Activated naive CD4-positive, alpha-beta T cell treated with anti-CD3 and anti-CD28 coated beads, Interleukin-2, amount 50 U/mL, for 24 hours (primary cell): ENCODE data around the gene RNF130.
"Not testable (repeated sequence)": the region's sequence is repeated elsewhere in the genome, so short reads cannot be mapped to it uniquely, and the experiment has no call there.

Experiments used
- H3K27ac Mint-ChIP-seq: one replicate; pipeline ENCODE4 v1.8.0; 2021; ENCODE audit warnings: mild to moderate bottlenecking, mixed read lengths
- H3K27me3 Mint-ChIP-seq: one replicate; pipeline ENCODE4 v1.8.0; 2021; ENCODE audit warnings: mixed read lengths
- H3K36me3 Mint-ChIP-seq: one replicate; pipeline ENCODE4 v1.8.0; 2021; ENCODE audit warnings: mixed read lengths
- H3K4me1 Mint-ChIP-seq: one replicate; pipeline ENCODE4 v1.8.0; 2021; ENCODE audit warnings: mixed read lengths
- H3K4me3 Mint-ChIP-seq: one replicate; pipeline ENCODE4 v1.8.0; 2021; ENCODE audit warnings: mild to moderate bottlenecking, mixed read lengths
- H3K9me3 Mint-ChIP-seq: one replicate; pipeline ENCODE4 v1.8.0; 2021; ENCODE audit warnings: mixed read lengths

Gene RNF130

GRCh38 chr5:180027459-180028089 is 44.0 kb downstream of the RNF130 start:
- no peak overlapping the region for H3K27ac Mint-ChIP-seq
- H3K9me3 Mint-ChIP-seq, result no peaks in the 10 kb centered on the region
- H3K4me1 Mint-ChIP-seq, result no peaks in the 10 kb centered on the region
- H3K4me3 Mint-ChIP-seq, result no peak overlapping the region
- peaks cover 7% of the 10 kb centered on the region for H3K36me3 Mint-ChIP-seq
- no peaks in the 10 kb centered on the region for H3K27me3 Mint-ChIP-seq

GRCh38 chr5:180026734-180027458 is 44.7 kb downstream of the RNF130 start:
- Mint-ChIP-seq H3K4me3 (no peak overlapping the region), H3K9me3 (no peaks in the 10 kb centered on the region), H3K27me3 (no peaks in the 10 kb centered on the region), H3K36me3 (peaks cover 3% of the 10 kb centered on the region), H3K27ac (no peak overlapping the region), H3K4me1 (no peaks in the 10 kb centered on the region)

- H3K9me3 Mint-ChIP-seq, result no peaks in the 10 kb centered on the region
- H3K27me3 Mint-ChIP-seq, result no peaks in the 10 kb centered on the region
- H3K4me1 Mint-ChIP-seq, result no peaks in the 10 kb centered on the region
- peaks cover 4% of the 10 kb centered on the region for H3K36me3 Mint-ChIP-seq
- no peak overlapping the region for H3K27ac Mint-ChIP-seq
- H3K4me3 Mint-ChIP-seq, result no peak overlapping the region
These were observed 45.2 kb downstream of the RNF130 start for GRCh38 chr5:180026320-180026719.

DNA sequence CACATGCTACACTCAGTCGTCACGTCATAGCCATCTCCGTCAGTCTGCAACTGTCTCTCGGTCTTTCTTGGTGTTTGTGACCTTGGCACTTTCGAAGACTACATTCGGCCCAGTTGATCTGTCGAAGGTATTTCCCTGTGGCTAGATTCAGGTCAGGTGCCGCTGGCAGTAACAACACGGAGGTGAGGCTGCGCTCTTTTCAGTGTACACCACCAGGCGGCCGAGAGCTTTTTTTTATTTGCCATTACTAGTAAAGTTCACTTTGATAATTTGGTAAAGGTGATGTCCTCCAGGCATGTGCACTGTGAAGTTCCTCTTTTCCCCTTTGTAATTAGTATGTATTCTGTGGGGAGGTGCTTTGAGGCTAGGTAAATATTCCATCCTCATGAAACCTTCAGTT is 49.7 kb downstream of the RNF130 start:
- H3K36me3 Mint-ChIP-seq, result peaks cover 16% of the 10 kb centered on the region
- H3K4me3 Mint-ChIP-seq, result no peak overlapping the region
- no peaks in the 10 kb centered on the region for H3K9me3 Mint-ChIP-seq
- H3K27me3 Mint-ChIP-seq, result no peaks in the 10 kb centered on the region
- no peaks in the 10 kb centered on the region for H3K4me1 Mint-ChIP-seq
- no peak overlapping the region for H3K27ac Mint-ChIP-seq

DNA sequence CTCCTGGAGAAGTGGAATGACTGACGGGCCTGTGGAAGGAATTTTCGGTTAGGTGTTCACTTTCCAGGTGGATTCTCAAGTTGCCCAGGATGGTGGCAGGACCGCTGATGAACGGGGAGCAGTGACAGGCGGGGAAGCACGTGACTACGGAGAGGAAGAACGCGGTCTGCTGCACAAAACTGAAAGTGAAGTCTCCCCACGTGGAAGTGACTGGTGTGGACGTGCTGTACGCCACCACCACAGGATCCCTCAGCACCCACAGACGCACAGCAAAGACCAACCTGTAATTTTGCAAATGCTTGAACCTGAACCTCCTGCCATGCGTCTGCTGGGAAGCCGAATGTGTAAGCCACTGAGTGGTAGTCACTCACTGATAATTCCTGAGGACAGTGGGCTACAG is 51.4 kb downstream of the RNF130 start:
- Mint-ChIP-seq H3K36me3 (peaks cover 16% of the 10 kb centered on the region), H3K27ac (no peak overlapping the region), H3K4me1 (no peaks in the 10 kb centered on the region), H3K4me3 (no peak overlapping the region), H3K9me3 (no peaks in the 10 kb centered on the region), H3K27me3 (no peaks in the 10 kb centered on the region)

DNA sequence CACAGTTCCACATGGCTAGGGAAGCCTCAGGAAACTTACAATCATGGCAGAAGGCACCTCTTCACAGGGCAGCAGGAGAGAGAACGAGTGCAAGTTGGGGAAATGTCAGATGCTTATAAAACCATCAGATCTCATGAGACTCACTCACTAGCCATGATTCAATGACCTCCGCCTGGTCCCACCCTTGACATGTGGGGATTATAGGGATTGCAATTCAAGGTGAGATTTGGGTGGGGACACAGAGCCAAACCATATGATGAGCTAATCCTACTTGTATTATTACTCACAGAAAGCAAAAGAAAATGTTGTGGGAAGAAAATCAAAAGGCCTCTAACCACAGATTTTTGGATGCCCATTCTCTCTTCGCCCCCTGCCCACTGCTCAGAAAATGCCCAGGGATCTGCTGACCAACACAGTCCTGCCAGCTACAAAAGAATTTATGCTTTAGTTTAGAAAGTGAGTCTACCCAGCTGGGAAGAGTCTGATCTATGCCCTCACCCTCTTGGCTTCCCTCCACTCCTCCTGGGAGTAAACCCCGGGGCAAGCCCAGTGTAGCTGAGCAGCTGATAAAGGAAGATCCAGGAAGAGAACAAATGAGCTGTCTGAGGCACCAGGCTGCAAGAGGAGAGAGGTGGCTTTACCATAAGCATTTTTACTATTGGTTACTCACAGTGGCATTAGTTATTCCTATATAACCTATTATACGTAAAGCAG is 53.1 kb downstream of the RNF130 start:
- peaks cover 13% of the 10 kb centered on the region for H3K36me3 Mint-ChIP-seq
- H3K4me1 Mint-ChIP-seq, result no peaks in the 10 kb centered on the region
- no peaks in the 10 kb centered on the region for H3K9me3 Mint-ChIP-seq
- no peak overlapping the region for H3K4me3 Mint-ChIP-seq
- H3K27me3 Mint-ChIP-seq, result no peaks in the 10 kb centered on the region
- no peak overlapping the region for H3K27ac Mint-ChIP-seq

DNA sequence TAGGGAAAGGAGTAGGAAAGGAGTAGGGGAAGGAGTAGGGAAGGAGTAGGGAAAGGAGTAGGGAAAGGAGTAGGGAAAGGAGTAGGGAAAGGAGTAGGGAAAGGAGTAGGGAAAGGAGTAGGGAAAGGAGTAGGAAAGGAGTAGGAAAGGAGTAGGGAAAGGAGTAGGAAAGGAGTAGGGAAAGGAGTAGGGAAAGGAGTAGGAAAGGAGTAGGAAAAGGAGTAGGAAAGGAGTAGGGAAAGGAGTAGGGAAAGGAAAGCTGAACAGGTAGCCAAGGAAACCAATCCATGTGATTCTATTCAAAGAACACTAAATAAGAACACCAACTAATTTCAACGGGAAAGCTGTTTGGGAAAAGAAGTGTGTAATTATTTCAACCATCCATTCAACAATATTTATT is 56.0 kb downstream of the RNF130 start:
- not testable (repeated sequence) for H3K4me1 Mint-ChIP-seq, H3K4me3 Mint-ChIP-seq, H3K9me3 Mint-ChIP-seq, H3K27me3 Mint-ChIP-seq, H3K27ac Mint-ChIP-seq
- H3K36me3 Mint-ChIP-seq, result peaks cover 13% of the 10 kb centered on the region

- Mint-ChIP-seq H3K4me1 (no peaks in the 10 kb centered on the region), H3K27ac (no peak overlapping the region), H3K36me3 (peaks cover 11% of the 10 kb centered on the region), H3K9me3 (no peaks in the 10 kb centered on the region), H3K27me3 (no peaks in the 10 kb centered on the region), H3K4me3 (no peak overlapping the region)
These were observed 57.9 kb downstream of the RNF130 start for GRCh38 chr5:180013678-180014077.

- no peaks in the 10 kb centered on the region for H3K27me3 Mint-ChIP-seq
- H3K36me3 Mint-ChIP-seq, result peaks cover 11% of the 10 kb centered on the region
- H3K9me3 Mint-ChIP-seq, result no peaks in the 10 kb centered on the region
- H3K4me3 Mint-ChIP-seq, result no peak overlapping the region
- H3K27ac Mint-ChIP-seq, result no peak overlapping the region
- H3K4me1 Mint-ChIP-seq, result peaks cover 9% of the 10 kb centered on the region
These were observed 59.2 kb downstream of the RNF130 start for GRCh38 chr5:180012316-180012715.

DNA sequence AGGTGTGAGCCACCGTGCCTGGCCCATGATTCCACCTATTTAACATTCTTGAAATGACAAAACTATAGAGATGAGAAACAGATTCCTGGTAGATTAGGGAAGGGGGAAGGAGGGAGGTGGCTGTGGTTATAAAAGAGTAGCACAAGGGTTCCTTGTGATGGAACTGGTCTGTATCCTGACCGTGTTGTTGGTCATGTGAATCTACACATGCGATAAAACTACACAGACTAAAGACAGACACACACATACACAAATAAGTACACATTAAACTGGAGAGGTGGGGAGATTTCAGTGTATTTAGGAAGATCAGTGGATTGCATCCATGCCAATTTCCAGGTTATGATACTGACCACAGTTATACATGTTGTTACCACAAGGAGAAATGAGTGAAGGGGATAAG is 60.9 kb downstream of the RNF130 start:
- Mint-ChIP-seq H3K4me1 (peaks cover 21% of the 10 kb centered on the region), H3K36me3 (peaks cover 11% of the 10 kb centered on the region), H3K4me3 (no peak overlapping the region), H3K27me3 (no peaks in the 10 kb centered on the region), H3K27ac (peak overlapping the region; percentile 13), H3K9me3 (no peaks in the 10 kb centered on the region)

DNA sequence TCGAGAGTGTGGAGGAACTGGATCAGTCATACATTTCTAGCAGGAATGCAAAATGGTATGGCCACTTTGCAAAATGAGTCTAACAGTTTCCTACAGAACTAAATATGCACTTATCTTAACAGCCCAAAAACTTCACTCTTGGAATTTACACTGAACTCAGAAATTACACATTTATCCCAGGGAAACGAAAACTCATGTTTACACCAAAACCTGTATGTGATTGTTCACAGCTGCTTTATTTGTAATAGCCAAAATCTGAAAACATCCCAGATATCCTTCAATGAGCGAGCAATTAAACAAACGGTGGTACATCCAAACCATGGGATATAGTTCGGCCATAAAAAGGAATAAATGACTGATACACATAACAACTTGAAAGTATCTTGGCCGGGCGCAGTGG is 62.0 kb downstream of the RNF130 start:
- H3K4me3 Mint-ChIP-seq, result no peak overlapping the region
- peaks cover 21% of the 10 kb centered on the region for H3K4me1 Mint-ChIP-seq
- H3K9me3 Mint-ChIP-seq, result no peaks in the 10 kb centered on the region
- H3K27me3 Mint-ChIP-seq, result no peaks in the 10 kb centered on the region
- peaks cover 13% of the 10 kb centered on the region for H3K36me3 Mint-ChIP-seq
- no peak overlapping the region for H3K27ac Mint-ChIP-seq

DNA sequence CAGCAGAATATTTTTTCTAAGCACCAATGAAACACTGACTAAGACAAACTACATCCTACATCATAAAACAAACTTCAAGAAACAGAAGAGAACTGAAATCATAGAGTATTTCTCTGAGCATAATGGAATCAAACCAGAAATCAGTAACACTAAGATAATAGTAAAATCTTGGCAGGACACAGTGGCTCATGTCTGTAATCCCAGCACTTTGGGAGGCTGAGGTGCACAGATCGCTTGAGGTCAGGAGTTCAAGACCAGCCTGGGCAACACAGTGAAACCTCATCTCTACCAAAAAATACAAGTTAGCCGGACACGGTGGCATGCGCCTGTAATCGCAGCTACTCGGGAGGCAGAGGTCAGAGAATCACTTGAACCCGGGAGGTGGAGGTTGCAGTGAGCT is 63.1 kb downstream of the RNF130 start:
- no peak overlapping the region for H3K4me3 Mint-ChIP-seq
- H3K27ac Mint-ChIP-seq, result peak overlapping the region; percentile 25
- H3K27me3 Mint-ChIP-seq, result no peaks in the 10 kb centered on the region
- H3K9me3 Mint-ChIP-seq, result no peaks in the 10 kb centered on the region
- H3K4me1 Mint-ChIP-seq, result peaks cover 21% of the 10 kb centered on the region
- H3K36me3 Mint-ChIP-seq, result peaks cover 15% of the 10 kb centered on the region

- no peak overlapping the region for H3K27ac Mint-ChIP-seq
These were observed 64.0 kb downstream of the RNF130 start for GRCh38 chr5:180007582-180007981.

GRCh38 chr5:180006141-180006540 is 65.4 kb downstream of the RNF130 start:
- Mint-ChIP-seq H3K4me3 (no peak overlapping the region), H3K27ac (no peak overlapping the region), H3K27me3 (no peaks in the 10 kb centered on the region), H3K4me1 (peaks cover 21% of the 10 kb centered on the region), H3K36me3 (peaks cover 19% of the 10 kb centered on the region), H3K9me3 (no peaks in the 10 kb centered on the region)

More at GRCh38 chr5:180007582-180007981, 64.0 kb downstream of the RNF130 start:
- no peaks in the 10 kb centered on the region for H3K27me3 Mint-ChIP-seq
- peaks cover 21% of the 10 kb centered on the region for H3K4me1 Mint-ChIP-seq
- H3K36me3 Mint-ChIP-seq, result peaks cover 18% of the 10 kb centered on the region
- no peak overlapping the region for H3K4me3 Mint-ChIP-seq
- H3K9me3 Mint-ChIP-seq, result no peaks in the 10 kb centered on the region

GRCh38 chr5:180003127-180003526 is 68.4 kb downstream of the RNF130 start:
- no peaks in the 10 kb centered on the region for H3K27me3 Mint-ChIP-seq
- H3K4me1 Mint-ChIP-seq, result peaks cover 19% of the 10 kb centered on the region
- H3K9me3 Mint-ChIP-seq, result no peaks in the 10 kb centered on the region
- peaks cover 8% of the 10 kb centered on the region for H3K36me3 Mint-ChIP-seq
- H3K4me3 Mint-ChIP-seq, result no peak overlapping the region
- H3K27ac Mint-ChIP-seq, result no peak overlapping the region

- Mint-ChIP-seq H3K27me3 (no peaks in the 10 kb centered on the region), H3K4me1 (peaks cover 8% of the 10 kb centered on the region), H3K9me3 (no peaks in the 10 kb centered on the region), H3K27ac (no peak overlapping the region), H3K4me3 (no peak overlapping the region), H3K36me3 (peaks cover 8% of the 10 kb centered on the region)
These were observed 69.8 kb downstream of the RNF130 start for GRCh38 chr5:180001742-180002141.
